IMR-90 (cell line): ENCODE measurements around the gene TREM1. TPM values are rescaled to one million over a fixed set of nuclear protein-coding genes. Genes with fewer than 3 reads are reported as not detected.

ENCODE experiments used
- ATAC-seq: fragments of 200-7000 bp; cut with Tn5 transposase; 2 replicates; pipeline ENCODE4 v1.9.1; 2020; ENCODE audit warnings: low read depth, mild to moderate bottlenecking, moderate library complexity
- BruUV-seq: library from RNA; stranded (reverse); fragments of 400-500 nt; replicated peaks from 2 replicates; lab custom pipeline; 2021; lab: Mats Ljungman, UMichigan
- CTCF ChIA-PET: fragments of 300-600 bp; formaldehyde crosslinking; extraction: SDS; loops from one replicate; lab custom pipeline; 2021; ENCODE audit warnings: antibody characterized with exemption; lab: Yijun Ruan, JAX
- POLR2A ChIA-PET: fragments of 300-600 bp; sonication (Branson Sonifier 250); formaldehyde crosslinking; loops from one replicate; lab custom pipeline; 2022; ENCODE audit warnings: antibody characterized with exemption; ENCODE audit not compliant: unreplicated experiment; lab: Charles Lee
- DNase-seq: peaks from one replicate; pipeline ENCODE4 v3.0.0; 2013
- H2AFZ ChIP-seq: replicated peaks from 2 replicates; pipeline ENCODE3; 2013; ENCODE audit warnings: low read length, mild to moderate bottlenecking; ENCODE audit not compliant: poor library complexity
- H2AK5ac ChIP-seq: 2 replicates; pipeline ENCODE4 v1.6.1; 2013; ENCODE audit warnings: low read depth, low read length, inconsistent platforms
- H2AK9ac ChIP-seq: replicated peaks from 2 replicates; pipeline ENCODE3; 2013; ENCODE audit warnings: mild to moderate bottlenecking, low read depth, low read length, moderate library complexity; ENCODE audit not compliant: poor library complexity
- H2BK120ac ChIP-seq: 2 replicates; pipeline ENCODE4 v1.6.1; 2013; ENCODE audit warnings: low read depth, low read length, inconsistent platforms
- H2BK15ac ChIP-seq: 3 replicates; pipeline ENCODE4 v1.6.1; 2013; ENCODE audit warnings: low read depth, low read length, inconsistent platforms
- H2BK20ac ChIP-seq: 2 replicates; pipeline ENCODE4 v1.6.1; 2013; ENCODE audit warnings: low read depth, mild to moderate bottlenecking, inconsistent platforms, low read length, moderate library complexity
- H2BK5ac ChIP-seq: 2 replicates; pipeline ENCODE4 v1.6.1; 2013; ENCODE audit warnings: mild to moderate bottlenecking, low read depth, low read length, inconsistent platforms; ENCODE audit not compliant: poor library complexity, severe bottlenecking
- H3K14ac ChIP-seq: replicated peaks from 2 replicates; pipeline ENCODE4 v1.6.1; 2013; ENCODE audit warnings: low read depth, low read length, inconsistent platforms
- H3K18ac ChIP-seq: 2 replicates; pipeline ENCODE4 v1.6.1; 2013; ENCODE audit warnings: low read depth, low read length, control low read depth
- H3K23ac ChIP-seq: 2 replicates; pipeline ENCODE4 v1.6.1; 2013; ENCODE audit warnings: low read depth, low read length, inconsistent platforms
- H3K27ac ChIP-seq: 2 replicates; pipeline ENCODE4 v1.5.1; 2013; ENCODE audit warnings: mild to moderate bottlenecking, control low read depth, low read length; ENCODE audit not compliant: insufficient read depth
- H3K27me3 ChIP-seq: 2 replicates; pipeline ENCODE4 v1.6.1; 2013; ENCODE audit warnings: low read length; ENCODE audit not compliant: control insufficient read depth, insufficient read depth
- H3K36me3 ChIP-seq: 2 replicates; pipeline ENCODE4 v1.6.1; 2013; ENCODE audit warnings: low read length, mixed read lengths; ENCODE audit not compliant: control insufficient read depth, insufficient read depth
- H3K4ac ChIP-seq: 2 replicates; pipeline ENCODE4 v1.6.1; 2013; ENCODE audit warnings: low read depth, low read length, inconsistent platforms
- H3K4me1 ChIP-seq: 2 replicates; pipeline ENCODE4 v1.6.1; 2013; ENCODE audit warnings: low read length, mixed read lengths; ENCODE audit not compliant: control insufficient read depth, insufficient read depth
- H3K4me2 ChIP-seq: 2 replicates; pipeline ENCODE4 v1.6.1; 2013; ENCODE audit warnings: low read depth, mild to moderate bottlenecking, control low read depth, low read length, moderate library complexity
- H3K4me3 ChIP-seq: 2 replicates; pipeline ENCODE4 v1.5.1; 2013; ENCODE audit warnings: low read depth, mild to moderate bottlenecking, control low read depth, low read length, moderate library complexity; ENCODE audit not compliant: insufficient read depth
- H3K56ac ChIP-seq: 2 replicates; pipeline ENCODE4 v1.6.1; 2013; ENCODE audit warnings: low read length, inconsistent platforms; ENCODE audit not compliant: insufficient read depth; ENCODE audit errors: extremely low read depth
- H3K79me1 ChIP-seq, 2 experiments: 2 replicates each; pipeline ENCODE4 v1.6.1; 2013; ENCODE audit warnings: low read length in 2 of 2, inconsistent platforms in 1 of 2, low read depth in 1 of 2
- H3K9ac ChIP-seq: 2 replicates; pipeline ENCODE4 v1.6.1; 2013; ENCODE audit warnings: low read depth, low read length, control low read depth
- H3K9me1 ChIP-seq: 2 replicates; pipeline ENCODE4 v1.6.1; 2013; ENCODE audit warnings: low read length, inconsistent platforms; ENCODE audit not compliant: insufficient read depth
- H3K9me3 ChIP-seq: 2 replicates; pipeline ENCODE4 v1.6.1; 2013; ENCODE audit warnings: low read length; ENCODE audit not compliant: control insufficient read depth, insufficient read depth
- H4K20me1 ChIP-seq: 2 replicates; pipeline ENCODE4 v1.6.1; 2013; ENCODE audit warnings: low read length, inconsistent platforms; ENCODE audit not compliant: insufficient read depth
- H4K5ac ChIP-seq: 2 replicates; pipeline ENCODE4 v1.6.1; 2013; ENCODE audit warnings: mild to moderate bottlenecking, low read depth, low read length, control low read depth
- H4K8ac ChIP-seq, 2 experiments: 2 replicates each; pipeline ENCODE4 v1.6.1; 2013; ENCODE audit warnings: low read depth in 2 of 2, low read length in 2 of 2, control low read depth in 1 of 2, inconsistent platforms in 1 of 2
- H4K91ac ChIP-seq: 2 replicates; pipeline ENCODE4 v1.6.1; 2013; ENCODE audit warnings: low read depth, low read length, inconsistent platforms; ENCODE audit not compliant: insufficient read depth
- CHD1 ChIP-seq: IDR thresholded peaks from 2 replicates; pipeline ENCODE4 v1.6.1; 2012; ENCODE audit warnings: low read depth, low read length, improper control_type of control experiment
- RFX5 ChIP-seq: IDR thresholded peaks from 2 replicates; pipeline ENCODE4 v1.8.0; 2012; ENCODE audit warnings: low read depth, mild to moderate bottlenecking, low read length, moderate library complexity
- SMC3 ChIP-seq: fragments of 150-350 bp; IDR thresholded peaks from 2 replicates; pipeline ENCODE4 v1.6.1; 2016; ENCODE audit warnings: low read depth, mild to moderate bottlenecking, antibody characterized with exemption, low read length, moderate library complexity
- WGBS, 2 experiments: methylation state at CpG; one replicate each; pipeline versions ENCODE4 v1.1.5 to v1.1.7; 2013; ENCODE audit warnings: missing lambda C conversion rate in 2 of 2; ENCODE audit not compliant: insufficient read length in 1 of 2; ENCODE audit errors: extremely low coverage in 2 of 2; 5-methylcytosine and 5-hydroxymethylcytosine counted together
- dilution Hi-C: fragments of 300-500 bp; cut with HindIII; formaldehyde crosslinking; loops from one replicate; pipeline ENCODE4 v1.14.3; 2018; ENCODE audit warnings: low sequenced_read_pairs; ENCODE audit not compliant: unreplicated experiment
- in situ Hi-C: fragments of 300-500 bp; cut with MboI; formaldehyde crosslinking; loops from 3 replicates; pipeline ENCODE4 v1.14.3; 2019; ENCODE audit warnings: low sequenced_read_pairs, inconsistent platforms, mixed read lengths
- intact Hi-C: fragments of 100-400 bp; cut with micrococcal nuclease; formaldehyde crosslinking; loops from 2 replicates; pipeline ENCODE4 v1.10.0; 2022
- polyA plus RNA-seq, 3 experiments: library from polyadenylated mRNA; depleted of rRNA; stranded (reverse); fragments of >200 nt; gene quantifications; 2 replicates each; pipeline ENCODE4 v1.2.3, GENCODE V29; 2012; ENCODE audit warnings: low replicate concordance in 1 of 3
- total RNA-seq: library from RNA; depleted of rRNA; stranded (reverse); fragments of >200 nt; gene quantifications from 2 replicates; pipeline ENCODE4 v1.2.3, GENCODE V29; 2012
- TF ChIP-seq, protein P1 (sequence below): fragments of 150-350 bp; IDR thresholded peaks from 2 replicates; pipeline ENCODE4 v1.6.1; 2017; ENCODE audit warnings: mild to moderate bottlenecking, antibody characterized with exemption, low read length, low read depth

The TREM1 gene
- total and polyA plus RNA-seq, 2 of the 4 experiments (the other 2 are of a cell fraction) = not detected

DNA sequence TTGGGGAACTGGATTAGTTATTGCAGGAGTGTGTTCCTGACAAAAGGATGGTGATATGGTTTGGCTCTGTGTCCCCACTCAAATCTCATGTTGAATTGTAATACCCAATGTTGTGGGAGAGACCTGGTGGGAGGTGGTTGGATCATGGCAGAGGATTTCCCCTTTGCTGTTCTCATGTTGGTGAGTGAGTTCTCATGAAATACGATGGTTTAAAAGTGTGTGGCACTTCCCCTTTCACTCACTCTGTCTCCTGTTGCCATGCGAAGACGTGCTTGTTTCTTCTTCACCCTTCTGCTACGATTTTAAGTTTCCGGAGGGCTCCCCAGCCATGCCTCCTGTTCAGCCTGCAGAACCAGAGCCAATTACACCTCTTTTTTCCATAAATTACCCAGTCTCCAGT lies 16.2 kb upstream of the TREM1 start:
- H3K9me3 ChIP-seq = no peaks in the 10 kb centered on the region
- intact Hi-C loops (no loop called here), in situ Hi-C loops (no loop called here), dilution Hi-C loops (no loop called here)
- CTCF ChIA-PET = no interaction called here
- no peak overlapping the region for H3K14ac ChIP-seq
- H2AK5ac ChIP-seq = no peak overlapping the region
- no peak overlapping the region for H3K56ac ChIP-seq
- no peak overlapping the region for H2BK5ac ChIP-seq
- TF ChIP-seq, protein P1, sequence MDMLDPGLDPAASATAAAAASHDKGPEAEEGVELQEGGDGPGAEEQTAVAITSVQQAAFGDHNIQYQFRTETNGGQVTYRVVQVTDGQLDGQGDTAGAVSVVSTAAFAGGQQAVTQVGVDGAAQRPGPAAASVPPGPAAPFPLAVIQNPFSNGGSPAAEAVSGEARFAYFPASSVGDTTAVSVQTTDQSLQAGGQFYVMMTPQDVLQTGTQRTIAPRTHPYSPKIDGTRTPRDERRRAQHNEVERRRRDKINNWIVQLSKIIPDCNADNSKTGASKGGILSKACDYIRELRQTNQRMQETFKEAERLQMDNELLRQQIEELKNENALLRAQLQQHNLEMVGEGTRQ = no peak
- TF ChIP-seq RFX5 = no peak
- TF ChIP-seq SMC3 = no peak
- TF ChIP-seq CHD1 = no peak
- no peak overlapping the region for H3K4ac ChIP-seq
- H3K27ac ChIP-seq = no peak overlapping the region
- H3K9ac ChIP-seq = no peak overlapping the region
- no peak overlapping the region for H3K4me2 ChIP-seq
- POLR2A ChIA-PET = no interaction called here
- H2BK20ac ChIP-seq = no peak overlapping the region
- H3K18ac ChIP-seq = no peak overlapping the region
- no peaks in the 10 kb centered on the region for H4K20me1 ChIP-seq
- no peak for DNase-seq
- H3K27me3 ChIP-seq = peaks cover 9% of the 10 kb centered on the region
- H2BK15ac ChIP-seq = no peak overlapping the region
- H3K4me3 ChIP-seq = no peak overlapping the region
- H4K91ac ChIP-seq = no peak overlapping the region
- H2AK9ac ChIP-seq = no peak overlapping the region
- no peak for ATAC-seq
- no peaks in the 10 kb centered on the region for H3K4me1 ChIP-seq
- H3K23ac ChIP-seq = no peak overlapping the region
- H4K5ac ChIP-seq = no peak overlapping the region
- no peaks in the 10 kb centered on the region for H3K36me3 ChIP-seq
- H3K9me1 ChIP-seq = no peaks in the 10 kb centered on the region
- no peak overlapping the region for H2AFZ ChIP-seq
- no peaks in the 10 kb centered on the region for H3K79me1 ChIP-seq
- no TSS peak for BruUV-seq
- no peak overlapping the region for H4K8ac ChIP-seq
- no peak overlapping the region for H2BK120ac ChIP-seq
- WGBS, 2 experiments = no CpG with 5 or more reads among the region's 5 CpGs
